HG02759 (cell line): ENCODE measurements around the gene IZUMO4.

Source experiments
- ATAC-seq: cut with Tn5 transposase; IDR thresholded peaks from one replicate; pipeline ENCODE4 v1.9.1; 2021; ENCODE audit warnings: mild to moderate bottlenecking, moderate library complexity; ENCODE audit not compliant: unreplicated experiment

The IZUMO4 gene

DNA sequence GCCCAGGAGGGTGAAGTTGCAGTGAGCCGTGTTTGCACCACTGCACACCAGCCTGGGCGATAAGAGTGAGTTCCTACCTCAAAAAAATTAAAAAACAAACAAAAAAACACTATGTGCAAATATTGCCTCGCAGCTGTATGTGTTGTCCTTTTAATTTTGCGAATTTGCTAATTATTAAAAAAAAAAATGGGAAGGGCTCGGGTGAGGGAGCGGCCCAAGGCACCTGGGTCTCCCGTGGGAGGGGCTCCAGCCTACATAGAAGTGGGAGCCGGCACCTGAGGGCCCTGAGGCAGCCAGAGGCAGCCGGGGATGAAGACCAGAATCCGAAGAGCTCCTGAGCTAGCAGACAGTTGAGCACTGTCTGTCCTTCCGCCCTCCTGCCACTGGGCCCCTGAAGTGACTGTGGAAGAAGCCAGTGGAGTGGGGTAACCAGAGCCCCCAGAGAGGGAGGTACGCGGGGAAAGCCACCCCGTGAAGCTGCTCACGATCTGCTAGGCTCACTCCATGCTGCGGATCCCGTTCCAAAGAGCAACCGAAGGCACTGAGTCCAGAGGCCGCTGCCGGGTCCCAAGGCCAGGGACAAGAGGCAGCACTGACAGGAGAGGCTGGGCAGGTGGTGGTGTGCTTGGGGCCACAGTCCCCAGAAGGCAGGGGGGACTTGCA, 6.5 kb downstream of the IZUMO4 start:
- ATAC-seq, result no peak

DNA sequence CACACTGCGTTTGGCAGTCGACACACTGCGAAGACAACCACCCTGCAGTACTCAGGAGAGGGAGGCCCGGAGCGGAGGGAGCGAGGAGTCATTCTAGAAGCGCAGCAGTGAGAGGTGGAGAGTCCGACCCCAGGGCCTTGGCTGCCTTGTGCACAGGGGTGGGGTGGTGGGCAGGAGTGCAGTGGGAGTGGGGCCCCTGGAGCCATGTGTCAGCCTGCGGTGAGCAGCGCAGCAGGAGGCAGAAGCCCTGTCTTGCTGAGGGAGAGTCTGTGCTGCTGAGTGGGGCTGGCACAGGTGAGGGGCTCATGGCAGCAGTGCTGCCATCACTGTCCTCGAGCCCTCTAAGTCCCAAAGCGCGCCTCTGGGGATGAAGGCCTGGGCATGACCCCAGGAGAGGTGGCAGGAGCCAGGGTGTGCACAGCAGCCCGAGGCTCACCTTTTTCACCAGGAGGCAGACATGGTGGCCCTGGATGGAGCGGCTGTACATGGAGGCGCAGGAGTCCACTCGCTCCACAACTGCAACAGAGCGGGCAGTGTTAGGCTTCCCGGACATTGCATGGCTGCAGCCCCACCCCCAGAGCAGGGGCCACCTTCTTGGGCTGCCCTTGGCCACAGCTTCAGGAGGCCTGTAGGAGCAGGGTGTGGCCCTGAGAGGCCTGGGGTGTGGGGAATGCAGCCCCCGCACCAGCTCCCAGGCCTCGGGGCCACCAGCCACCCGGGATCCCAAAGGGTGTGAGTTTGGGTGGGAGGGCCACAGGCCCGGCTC, 11.7 kb downstream of the IZUMO4 start:
- ATAC-seq, result no peak

DNA sequence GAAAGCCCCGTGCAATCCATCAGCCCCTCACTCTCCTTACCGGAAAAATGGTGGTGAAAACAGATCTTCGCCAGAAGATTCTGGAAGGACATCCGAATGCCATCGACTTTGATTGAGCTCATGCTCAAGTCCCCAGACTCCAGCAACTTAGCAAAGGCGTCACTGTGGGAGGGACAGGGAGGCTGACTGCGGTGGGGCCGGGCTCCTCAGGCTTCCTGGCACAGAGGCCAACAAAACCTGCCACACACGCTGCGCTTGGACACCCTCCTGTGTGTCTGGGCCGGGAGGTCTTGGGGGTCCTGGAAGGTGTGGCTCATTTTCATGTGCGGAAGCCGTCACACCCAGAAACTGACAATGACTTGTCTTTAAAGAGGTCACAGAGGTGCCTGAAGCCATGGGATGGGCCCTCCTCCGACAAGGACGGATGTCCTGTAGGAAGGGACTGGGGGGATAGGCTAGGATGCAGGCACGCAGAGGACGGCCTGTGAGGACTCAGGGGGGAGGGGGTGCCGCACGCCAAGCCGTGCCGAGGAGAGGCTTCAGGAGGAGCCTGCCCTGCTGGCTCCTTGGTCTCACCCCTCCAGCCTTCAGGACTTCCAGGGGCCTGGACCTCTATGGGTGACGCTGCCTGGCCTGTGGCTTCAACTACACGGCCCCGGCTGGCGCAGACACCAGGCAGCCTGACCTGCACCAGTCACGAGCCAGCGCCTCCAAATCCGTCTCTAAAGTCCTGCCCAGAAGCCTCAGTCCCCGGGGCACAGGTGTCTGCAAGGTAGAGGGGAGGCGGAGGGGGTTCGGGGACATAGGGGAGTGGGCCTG, 12.5 kb downstream of the IZUMO4 start:
- no peak for ATAC-seq

DNA sequence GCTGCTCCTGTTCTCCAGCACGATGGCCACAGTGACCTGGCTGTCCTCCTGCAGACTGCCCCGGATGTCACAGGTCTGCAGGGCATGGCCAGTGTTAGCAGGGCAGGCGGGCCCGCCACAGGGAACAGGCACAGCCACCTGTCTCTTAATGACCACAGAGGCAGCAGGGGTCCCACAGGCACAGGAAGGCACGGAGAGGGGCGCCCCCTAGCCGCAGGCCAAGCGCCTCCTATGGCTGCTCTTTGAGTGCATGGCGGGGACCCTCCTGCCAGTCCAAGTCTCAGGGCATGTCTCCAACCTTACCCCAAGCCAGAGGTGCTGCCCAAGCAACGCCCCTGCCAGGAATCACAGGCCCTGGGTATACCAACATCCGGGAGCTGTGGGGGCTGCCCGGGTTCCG, 14.1 kb downstream of the IZUMO4 start:
- ATAC-seq, result no peak

DNA sequence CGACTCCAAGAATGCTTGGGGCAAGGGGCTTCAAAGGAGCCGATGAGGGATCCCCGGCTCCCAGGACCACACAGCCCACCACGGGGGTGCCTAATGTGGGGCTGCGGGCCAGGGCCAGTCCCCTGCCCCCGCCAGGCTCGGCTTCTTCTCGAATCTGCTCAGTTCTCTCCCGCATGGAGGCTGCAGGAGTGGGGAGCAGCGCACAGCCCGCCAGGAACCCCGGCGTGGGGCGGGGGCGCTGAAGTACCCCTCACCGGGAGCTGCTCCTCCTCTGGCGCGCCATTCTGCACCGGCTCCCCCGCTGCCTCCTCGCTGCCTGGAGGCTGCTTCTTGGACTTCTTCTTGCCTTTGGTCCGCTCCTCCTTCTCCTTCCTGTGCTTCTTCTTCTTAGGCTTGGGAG, 14.7 kb downstream of the IZUMO4 start:
- no peak for ATAC-seq

DNA sequence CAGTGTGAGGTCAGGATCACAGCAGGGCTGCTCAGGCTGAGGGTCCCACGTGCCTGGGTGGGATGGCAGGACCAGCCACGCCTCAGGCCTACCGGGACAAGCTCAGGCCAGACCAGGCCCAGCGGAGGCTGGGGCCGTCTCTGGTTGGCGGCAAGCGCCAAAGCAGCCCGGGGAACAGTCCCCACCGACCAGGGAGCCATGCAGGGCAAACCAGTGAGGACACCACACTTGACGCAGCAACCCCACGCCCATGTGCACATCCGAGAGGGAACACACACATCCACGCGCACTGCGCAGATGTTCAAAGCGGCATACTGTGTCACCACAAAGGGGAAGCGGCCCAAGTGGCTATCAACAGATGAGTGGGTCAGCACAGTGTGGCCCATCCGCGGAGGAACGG, 15.2 kb downstream of the IZUMO4 start:
- no peak for ATAC-seq

DNA sequence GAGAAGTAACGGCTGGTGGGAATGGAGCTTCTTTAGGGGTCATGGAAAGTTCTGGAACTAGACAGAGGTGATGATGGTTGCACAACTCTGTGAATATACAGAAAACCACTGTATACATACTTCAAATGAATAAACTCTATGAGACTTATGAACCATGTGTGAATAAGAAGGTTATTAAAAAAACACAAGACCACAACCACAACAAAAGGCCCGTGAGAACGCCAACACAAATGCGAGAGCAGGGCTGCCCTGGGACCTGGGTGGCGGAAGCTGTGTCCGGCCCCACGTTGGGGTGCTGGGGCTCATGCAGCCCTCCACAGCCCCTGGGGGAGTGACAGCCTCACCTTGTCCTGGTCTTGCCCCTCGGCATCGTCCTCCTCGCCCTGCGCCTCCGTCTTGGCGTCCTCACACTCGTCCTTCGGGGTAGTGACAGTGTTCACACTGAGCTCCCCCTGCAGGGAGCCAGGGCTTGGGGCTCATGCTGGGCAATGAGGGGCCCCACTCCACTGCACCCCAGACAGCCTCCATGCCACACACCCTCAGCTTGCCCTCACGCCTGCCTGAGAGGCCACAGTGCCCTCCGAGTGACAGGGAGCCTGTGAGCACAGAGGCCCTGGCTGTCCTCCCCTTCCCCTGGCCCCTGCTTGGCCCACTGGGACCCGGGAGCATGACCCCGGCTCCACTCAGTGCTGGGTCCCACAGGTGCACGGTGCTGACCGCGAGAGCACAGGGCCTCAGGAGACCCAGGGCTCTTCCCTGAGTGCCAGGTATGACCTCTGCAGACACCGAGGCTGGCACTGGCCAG, 16.0 kb downstream of the IZUMO4 start:
- ATAC-seq, result no peak

DNA sequence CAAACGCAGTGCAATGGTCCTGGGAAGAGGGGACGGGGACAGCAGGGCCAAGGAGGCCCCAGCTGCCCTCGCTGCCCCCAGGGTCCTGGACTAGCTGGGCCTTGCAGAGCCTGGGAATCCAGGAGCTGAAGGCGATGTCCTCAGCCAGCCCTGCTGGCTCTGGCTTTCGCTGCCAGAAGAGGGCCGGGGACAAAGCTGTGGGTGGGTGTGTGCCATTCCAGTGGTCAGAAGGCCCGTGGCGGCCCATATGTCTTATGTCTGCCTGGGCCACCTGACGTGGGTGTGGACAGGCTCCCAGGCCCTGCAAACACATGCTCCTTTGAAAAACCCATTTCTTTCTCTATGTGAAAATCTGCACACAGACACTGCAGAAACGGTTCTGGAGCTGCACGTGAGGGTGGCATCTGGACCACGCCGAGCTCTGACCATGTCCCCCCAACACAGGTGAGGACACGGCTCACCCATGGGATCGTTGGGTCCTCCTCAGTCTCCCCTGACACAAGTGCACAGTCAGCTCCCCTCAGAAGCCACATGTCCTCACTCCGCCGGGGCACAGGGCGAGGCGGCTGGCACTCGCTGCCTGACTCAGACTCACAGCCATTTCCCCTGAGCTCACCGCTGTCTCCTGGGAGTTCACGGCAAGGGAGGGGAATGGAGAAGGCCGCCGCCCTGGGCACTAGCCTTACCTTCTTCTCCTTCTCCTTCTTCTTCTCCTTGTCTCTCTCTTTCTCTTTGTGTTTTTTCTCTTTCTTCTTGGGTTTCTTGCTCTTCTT, 16.9 kb downstream of the IZUMO4 start:
- no peak for ATAC-seq

DNA sequence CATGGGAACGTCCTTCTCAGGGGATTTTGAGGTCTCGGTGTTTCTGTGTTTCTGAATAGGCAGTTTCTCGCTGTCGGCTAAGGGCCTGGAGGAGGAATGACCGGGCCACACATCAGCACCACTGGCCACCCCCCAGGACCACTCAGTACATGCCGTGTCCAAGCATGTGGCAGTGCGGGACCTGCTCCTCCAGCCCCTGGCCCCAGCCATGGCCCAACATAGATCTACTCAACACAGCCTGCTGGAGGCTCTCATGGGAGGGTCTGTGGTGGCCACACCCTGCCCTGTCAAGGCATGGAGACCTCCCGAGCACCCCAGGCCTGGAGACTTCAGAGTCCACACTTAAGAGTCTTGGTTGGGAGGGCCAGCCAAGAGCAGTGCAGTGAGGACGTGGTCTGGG, 17.5 kb downstream of the IZUMO4 start:
- ATAC-seq, result no peak

DNA sequence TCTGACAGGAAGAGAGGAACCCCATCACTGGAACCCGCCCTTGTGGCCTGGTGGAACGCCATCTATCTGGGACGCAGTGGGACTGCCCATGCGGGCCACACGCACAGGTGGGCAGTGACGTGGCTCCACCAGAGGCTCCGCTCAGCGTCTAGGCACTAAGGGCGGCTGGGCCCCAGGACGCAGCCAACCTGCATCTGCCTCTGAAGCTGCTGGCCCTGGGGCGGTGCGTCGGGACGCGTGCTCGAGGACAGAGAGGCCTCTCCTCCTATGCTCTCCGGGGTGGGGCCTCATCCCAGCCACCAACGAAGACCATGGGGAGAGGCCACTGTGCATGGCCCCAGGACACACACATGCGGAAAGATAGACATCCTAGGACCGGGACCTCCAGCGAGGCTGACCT, 18.1 kb downstream of the IZUMO4 start:
- no peak for ATAC-seq

DNA sequence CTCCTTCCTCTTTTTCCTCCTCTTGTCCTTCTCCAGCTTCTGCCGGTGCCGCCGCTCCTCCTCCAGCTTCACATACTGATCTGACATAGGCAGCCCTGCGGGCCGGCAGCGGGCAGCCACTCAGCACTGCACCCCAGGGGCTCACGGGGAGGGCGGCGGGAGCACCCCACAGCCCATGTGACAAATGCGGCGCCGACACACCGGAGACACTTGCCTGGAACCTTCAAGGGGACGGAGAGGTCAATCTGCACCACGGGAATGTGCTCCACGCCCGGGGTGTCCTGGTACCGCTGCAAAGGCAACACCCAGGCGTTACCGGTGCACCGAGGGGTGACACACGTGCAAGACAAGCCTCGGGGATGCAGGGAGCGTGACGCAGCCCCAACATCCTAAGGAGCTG, 18.6 kb downstream of the IZUMO4 start:
- ATAC-seq, result no peak

DNA sequence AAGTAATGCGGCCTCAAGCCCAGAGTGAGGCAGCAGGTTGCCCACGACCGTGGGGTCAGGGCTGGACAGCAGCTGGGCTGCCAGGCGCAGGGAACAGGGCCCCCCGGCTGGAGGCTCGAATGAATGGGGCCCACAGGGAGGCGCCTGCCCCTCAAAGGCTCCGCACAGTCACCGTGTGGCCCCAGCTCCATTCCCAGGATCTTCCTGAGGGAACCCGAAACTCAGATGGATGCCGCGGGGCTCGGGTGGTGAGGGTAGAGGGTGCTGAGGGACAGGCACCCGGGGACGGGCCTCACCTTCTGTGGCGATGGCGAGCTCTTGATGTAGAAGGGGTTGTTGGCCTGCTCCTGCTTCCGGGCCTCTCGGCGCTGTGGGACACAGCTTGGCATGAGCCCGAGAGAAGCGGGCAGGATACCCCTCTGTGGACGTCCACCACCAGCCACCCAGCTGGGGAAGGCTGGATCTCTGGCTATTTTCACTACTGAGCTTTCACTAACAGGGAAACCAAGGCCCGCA, 19.3 kb downstream of the IZUMO4 start:
- no peak for ATAC-seq

DNA sequence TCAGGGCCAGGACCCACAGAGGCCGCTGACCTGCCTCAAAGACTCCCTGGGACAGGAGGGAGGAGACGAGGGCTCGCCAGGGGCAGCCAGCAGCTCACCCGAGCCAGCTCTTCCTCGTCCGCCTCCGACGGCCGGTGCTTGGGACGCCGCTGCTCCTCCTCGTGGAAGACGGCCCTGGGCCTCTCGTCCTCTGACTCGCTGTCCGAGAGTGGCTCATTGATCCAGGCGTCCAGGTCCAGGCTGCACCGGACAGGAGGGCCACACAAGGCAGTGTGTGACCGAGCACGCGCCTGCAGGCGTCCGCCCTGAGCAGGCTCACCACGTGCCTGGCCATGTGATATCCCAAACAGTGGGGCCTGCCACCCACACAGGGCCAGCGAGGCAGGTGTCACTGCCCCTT, 19.8 kb downstream of the IZUMO4 start:
- no peak for ATAC-seq

DNA sequence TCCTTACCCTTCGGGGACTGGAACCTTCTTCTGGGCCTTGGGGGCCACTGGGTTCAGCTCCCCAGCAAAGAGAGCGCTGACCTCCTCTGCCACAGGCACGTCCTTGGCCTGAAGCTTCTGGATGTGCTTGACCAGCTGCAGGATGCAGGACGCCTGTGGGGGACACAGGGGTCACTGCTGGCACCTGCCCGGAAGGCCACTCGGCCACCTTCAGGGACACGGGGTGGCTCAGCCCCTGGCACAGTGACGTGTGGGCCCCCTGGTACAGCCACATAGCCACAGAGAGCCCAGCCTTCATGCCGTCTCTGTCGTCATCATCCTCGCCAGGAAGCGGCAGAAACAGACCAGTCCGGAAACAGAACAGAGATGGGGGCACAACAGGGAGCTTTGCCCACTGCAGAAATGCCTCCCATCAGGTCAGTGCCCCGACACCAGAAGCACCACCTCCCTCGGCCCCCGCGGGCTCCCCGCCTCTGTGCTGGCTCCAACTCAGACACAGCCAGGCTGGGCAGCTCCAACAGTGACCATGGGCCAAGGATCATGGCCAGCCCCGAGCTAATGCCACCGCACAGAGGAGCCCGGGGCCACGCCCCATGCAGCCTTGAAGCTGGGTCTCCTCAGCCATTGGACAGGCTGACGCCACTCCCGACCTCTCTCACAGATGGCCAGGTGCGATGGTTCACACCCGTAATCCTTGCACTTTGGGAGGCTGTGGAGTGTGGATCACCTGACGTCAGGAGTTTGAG, 20.7 kb downstream of the IZUMO4 start:
- no peak for ATAC-seq

DNA sequence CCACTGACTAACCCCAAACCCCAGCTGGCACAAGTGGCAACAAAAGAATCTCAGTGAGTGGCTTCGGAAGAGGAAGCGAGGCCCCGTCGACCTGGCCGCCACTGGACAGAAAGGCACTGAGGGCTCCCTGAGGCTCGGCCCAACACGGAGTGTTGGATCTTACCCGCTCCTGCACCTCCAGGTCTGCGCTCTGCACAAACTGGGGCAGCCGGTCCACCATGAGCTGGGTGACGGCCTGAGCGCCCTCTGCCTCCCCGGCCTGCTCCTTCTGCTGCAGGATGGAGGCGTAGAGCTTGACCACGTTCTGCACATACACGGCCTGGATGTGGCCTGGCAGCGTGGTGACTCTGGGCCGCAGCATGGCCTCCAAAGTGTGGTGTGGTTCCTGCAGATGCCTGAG, 21.7 kb downstream of the IZUMO4 start:
- ATAC-seq, result no peak

DNA sequence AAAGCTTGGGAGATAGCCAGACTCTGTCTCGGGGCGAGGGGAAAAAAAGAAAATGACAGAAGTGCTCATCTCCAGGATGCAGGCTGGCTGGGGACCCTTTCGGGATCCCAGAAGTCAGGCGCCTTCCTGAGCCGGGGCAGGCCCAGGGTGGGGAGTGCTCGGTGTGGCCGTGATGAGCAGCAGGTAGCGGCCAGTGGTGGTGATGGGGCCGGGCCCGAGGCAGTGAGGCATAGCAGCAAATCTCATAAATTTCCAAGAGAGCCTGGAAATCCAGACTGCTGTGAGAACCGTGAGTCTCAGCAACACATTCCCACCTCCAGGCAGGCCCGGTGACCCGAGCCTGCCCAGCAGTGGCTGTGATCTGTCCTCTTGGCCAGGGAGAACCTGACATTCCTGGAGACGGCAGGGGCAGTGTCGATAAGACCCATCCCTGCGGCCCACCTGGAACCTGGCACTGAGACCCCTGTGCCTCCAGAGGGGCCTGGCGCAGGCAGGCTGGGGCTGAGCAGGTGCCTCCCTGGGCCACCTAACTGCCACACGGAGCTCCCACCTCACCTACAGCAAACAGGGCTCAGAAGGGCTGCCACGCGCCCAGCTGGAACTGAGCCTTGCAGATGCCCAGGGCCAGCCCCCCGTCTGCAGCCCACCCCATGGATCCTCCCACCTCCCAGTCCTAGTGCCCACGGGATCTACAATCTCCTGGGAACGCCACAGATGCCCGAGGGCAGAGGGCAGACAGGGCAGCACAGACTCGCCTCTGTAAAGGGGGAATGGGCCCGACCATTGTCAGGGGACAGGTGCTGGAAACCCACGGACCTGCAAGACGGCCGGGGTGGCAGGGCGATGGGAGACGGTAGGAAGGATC, 23.4 kb downstream of the IZUMO4 start:
- no peak for ATAC-seq

DNA sequence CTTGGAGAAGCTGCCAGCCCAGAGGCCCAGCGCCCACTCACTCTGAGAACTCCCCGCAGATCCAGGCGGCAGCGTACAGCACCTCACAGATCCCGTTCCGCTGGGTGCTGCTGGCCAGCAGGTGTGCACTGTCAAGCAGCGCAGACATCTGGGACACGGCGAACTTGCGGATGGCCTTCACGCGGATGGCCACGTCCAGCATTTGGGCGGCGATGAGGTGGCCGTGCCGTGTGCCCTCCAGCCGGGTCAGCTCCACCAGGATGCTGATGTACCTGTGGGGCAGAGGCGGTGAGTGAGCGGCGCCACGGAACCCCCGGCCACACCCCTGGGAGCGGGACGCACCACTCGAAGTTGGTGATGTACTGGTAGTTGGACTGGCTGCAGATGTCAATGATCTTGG, 24.1 kb downstream of the IZUMO4 start:
- ATAC-seq, result no peak

DNA sequence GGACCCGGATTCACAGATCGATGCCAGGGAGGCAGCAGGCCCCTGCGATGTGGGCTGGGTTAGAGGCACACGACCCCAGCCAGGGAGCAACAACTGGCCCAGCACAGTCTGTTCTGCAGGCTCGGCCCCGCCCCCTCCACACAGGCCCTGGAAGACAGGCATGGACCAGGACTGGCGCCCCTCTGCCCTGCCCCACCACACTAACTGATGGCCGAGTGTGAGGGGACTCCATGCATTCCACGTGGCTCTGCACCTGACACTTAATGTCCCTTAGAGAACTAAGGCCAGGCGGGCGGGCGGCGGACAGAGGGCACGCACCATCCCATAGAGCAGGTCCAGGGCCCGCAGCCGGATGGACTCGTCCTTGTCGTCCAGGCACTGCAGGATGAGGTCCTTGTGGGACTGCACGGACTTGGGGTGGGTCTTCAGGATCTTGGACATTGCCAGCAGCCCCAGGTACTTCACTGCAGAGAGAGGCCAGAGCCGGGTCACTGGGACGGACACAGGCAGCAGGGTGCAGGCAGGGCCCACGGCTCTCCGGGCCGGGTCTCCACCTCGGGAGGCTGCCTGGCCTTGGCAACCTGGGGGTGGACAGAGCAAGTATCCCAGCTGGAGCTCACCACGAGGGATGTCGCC, 24.8 kb downstream of the IZUMO4 start:
- no peak for ATAC-seq
